WTC11 (cell line): ENCODE data around the gene H19. TPM values are rescaled to one million over a fixed set of nuclear protein-coding genes. Genes with fewer than 3 reads are reported as not detected.
A peak's percentile ranks its signal among the peaks of the same experiment; 100 is the strongest.

Experiments used
- ATAC-seq: fragments of 200-7000 bp; cut with Tn5 transposase; 2 replicates; pipeline ENCODE4 v1.10.0; 2021; ENCODE audit warnings: mild to moderate bottlenecking, moderate library complexity
- CTCF ChIA-PET: fragments of 300-600 bp; sonication (Branson Sonifier 250); formaldehyde crosslinking; loops from one replicate; lab custom pipeline; 2021; ENCODE audit warnings: antibody characterized with exemption; lab: Charles Lee
- POLR2A ChIA-PET: fragments of 350-600 bp; sonication (Branson Sonifier 250); formaldehyde crosslinking; loops from one replicate; lab custom pipeline; 2021; ENCODE audit warnings: antibody characterized with exemption; lab: Charles Lee
- DNase-seq: peaks from one replicate; pipeline ENCODE4 v3.0.0; 2021; ENCODE audit warnings: low spot score
- H3K27ac Mint-ChIP-seq: 2 replicates; pipeline ENCODE4 v1.8.0; 2021; ENCODE audit warnings: mixed read lengths
- H3K27me3 Mint-ChIP-seq: 2 replicates; pipeline ENCODE4 v1.8.0; 2021; ENCODE audit warnings: low read depth, mild to moderate bottlenecking, moderate library complexity, mixed read lengths
- H3K36me3 Mint-ChIP-seq: 2 replicates; pipeline ENCODE4 v1.8.0; 2021; ENCODE audit warnings: mixed read lengths
- H3K4me1 Mint-ChIP-seq: 2 replicates; pipeline ENCODE4 v1.8.0; 2022; ENCODE audit warnings: mixed read lengths
- H3K4me3 Mint-ChIP-seq: 2 replicates; pipeline ENCODE4 v1.8.0; 2021; ENCODE audit warnings: mild to moderate bottlenecking, moderate library complexity, mixed read lengths
- H3K9me3 Mint-ChIP-seq: 2 replicates; pipeline ENCODE4 v1.8.0; 2021; ENCODE audit warnings: mixed read lengths
- AFF4 ChIP-seq: sonication (generic); formaldehyde crosslinking; IDR thresholded peaks from 2 replicates; pipeline ENCODE4 v1.8.1; 2023; ENCODE audit warnings: mild to moderate bottlenecking, missing genetic modification reagents, borderline replicate concordance
- AR ChIP-seq: fragments of 250-450 bp; sonication (Bioruptor Pico); IDR thresholded peaks from 2 replicates; pipeline ENCODE4 v1.9.0; 2021; ENCODE audit warnings: mild to moderate bottlenecking
- E2F5 ChIP-seq: sonication (generic); formaldehyde crosslinking; IDR thresholded peaks from 2 replicates; pipeline ENCODE4 v1.8.1; 2022; ENCODE audit warnings: mild to moderate bottlenecking, moderate library complexity, missing genetic modification reagents
- ETV6 ChIP-seq: sonication (generic); formaldehyde crosslinking; IDR thresholded peaks from 2 replicates; pipeline ENCODE4 v1.8.1; 2022; ENCODE audit warnings: mild to moderate bottlenecking, missing genetic modification reagents
- FOXJ3 ChIP-seq: sonication (generic); formaldehyde crosslinking; IDR thresholded peaks from 2 replicates; pipeline ENCODE4 v1.9.0; 2021; ENCODE audit warnings: missing genetic modification reagents, mild to moderate bottlenecking, borderline replicate concordance
- FOXK1 ChIP-seq: sonication (generic); formaldehyde crosslinking; IDR thresholded peaks from 2 replicates; pipeline ENCODE4 v1.8.0; 2022; ENCODE audit warnings: mild to moderate bottlenecking, moderate library complexity, missing genetic modification reagents
- HMGXB4 ChIP-seq: sonication (generic); formaldehyde crosslinking; IDR thresholded peaks from 2 replicates; pipeline ENCODE4 v1.8.1; 2023; ENCODE audit warnings: mild to moderate bottlenecking, moderate library complexity, missing genetic modification reagents
- KAT7 ChIP-seq: sonication (generic); formaldehyde crosslinking; IDR thresholded peaks from 2 replicates; pipeline ENCODE4 v1.8.1; 2023; ENCODE audit warnings: missing genetic modification reagents, mild to moderate bottlenecking, borderline replicate concordance
- NFATC4 ChIP-seq: fragments of 250-450 bp; sonication (Bioruptor Pico); IDR thresholded peaks from 2 replicates; pipeline ENCODE4 v1.9.0; 2021; ENCODE audit warnings: mild to moderate bottlenecking
- NFYB ChIP-seq: sonication (generic); formaldehyde crosslinking; conservative IDR thresholded peaks from 2 replicates; pipeline ENCODE4 v1.8.0; 2022; ENCODE audit warnings: low read depth, missing genetic modification reagents
- OVOL2 ChIP-seq: fragments of 250-450 bp; sonication (Bioruptor Pico); IDR thresholded peaks from 2 replicates; pipeline ENCODE4 v1.9.0; 2021; ENCODE audit warnings: mild to moderate bottlenecking, borderline replicate concordance
- PRDM15 ChIP-seq: sonication (generic); formaldehyde crosslinking; IDR thresholded peaks from 2 replicates; pipeline ENCODE4 v1.8.0; 2022; ENCODE audit warnings: missing genetic modification reagents
- USF2 ChIP-seq: sonication (generic); formaldehyde crosslinking; IDR thresholded peaks from 2 replicates; pipeline ENCODE4 v1.8.1; 2023; ENCODE audit warnings: mild to moderate bottlenecking, missing genetic modification reagents, moderate library complexity
- ZNF121 ChIP-seq: sonication (generic); formaldehyde crosslinking; IDR thresholded peaks from 2 replicates; pipeline ENCODE4 v1.8.0; 2023; ENCODE audit warnings: missing genetic modification reagents
- ZNF396 ChIP-seq: fragments of 250-450 bp; sonication (Bioruptor Pico); IDR thresholded peaks from 2 replicates; pipeline ENCODE4 v1.8.0; 2021; ENCODE audit warnings: mild to moderate bottlenecking, moderate library complexity, borderline replicate concordance
- ZSCAN18 ChIP-seq: fragments of 250-450 bp; sonication (Bioruptor Pico); IDR thresholded peaks from 2 replicates; pipeline ENCODE4 v2.1.2; 2022; ENCODE audit warnings: mild to moderate bottlenecking, moderate library complexity
- total RNA-seq: library from RNA; stranded (reverse); gene quantifications from 3 replicates; pipeline ENCODE4 v1.2.3, GENCODE V29; 2021

H19 gene
- total RNA-seq, 1 experiment from 2014 or later = 12.7 TPM

- TF ChIP-seq ZSCAN18 = no peak
- TF ChIP-seq NFYB (CRISPR knock-in tag) = no peak
Observed at GRCh38 chr11:2031058-2031457, 33.4 kb upstream of the H19 start (continued).

- no peak for ATAC-seq
- Mint-ChIP-seq H3K36me3 (no peaks in the 10 kb centered on the region), H3K4me3 (no peak overlapping the region)
- POLR2A ChIA-PET = no interaction called here
- no peak for TF ChIP-seq FOXK1
- TF ChIP-seq ZNF121 = no peak
- TF ChIP-seq, all 79 proteins: peak for 0
- H3K27ac Mint-ChIP-seq = no peak overlapping the region
- no peaks in the 10 kb centered on the region for H3K27me3 Mint-ChIP-seq
- no peak for DNase-seq
- CTCF ChIA-PET = interaction anchor here (0.9 to 22.2 kb wide), 11 partner anchors 10 to 335 kb away, joined by 3 to 761 read pairs (median 4); partner anchors contain the start of gene INS
- H3K9me3 Mint-ChIP-seq = no peaks in the 10 kb centered on the region
- no peaks in the 10 kb centered on the region for H3K4me1 Mint-ChIP-seq
Observed at GRCh38 chr11:2027708-2028107, 30.1 kb upstream of the H19 start.

- no peak overlapping the region for H3K4me3 Mint-ChIP-seq
- CTCF ChIA-PET = interaction anchor here (0.7 to 1.9 kb wide), 4 partner anchors 21 to 268 kb away, joined by 3 to 17 read pairs (median 3); no protein-coding TSS in a partner anchor
- DNase-seq (no peak), ATAC-seq (peak; percentile 34; the same call in 1 of the 2 replicates)
- no peak overlapping the region for H3K27ac Mint-ChIP-seq
- POLR2A ChIA-PET = no interaction called here
- no peaks in the 10 kb centered on the region for H3K27me3 Mint-ChIP-seq
- no peaks in the 10 kb centered on the region for H3K4me1 Mint-ChIP-seq
- no peaks in the 10 kb centered on the region for H3K9me3 Mint-ChIP-seq
- no peaks in the 10 kb centered on the region for H3K36me3 Mint-ChIP-seq
- TF ChIP-seq HMGXB4 (CRISPR knock-in tag) (no peak), FOXJ3 (CRISPR knock-in tag) (no peak), OVOL2 (no peak), ZNF121 (no peak), AFF4 (no peak), NFATC4 (CRISPR knock-in tag) (no peak), ETV6 (CRISPR knock-in tag) (no peak), AR (CRISPR knock-in tag) (no peak), ZNF396 (CRISPR knock-in tag) (no peak), KAT7 (no peak), PRDM15 (CRISPR knock-in tag) (no peak), E2F5 (no peak), FOXK1 (no peak), USF2 (CRISPR knock-in tag) (no peak)
Observed at GRCh38 chr11:2015025-2015424, 17.4 kb upstream of the H19 start.
